NCI-H446 (cell line): ENCODE data around the gene TRPC1.
"Not testable (repeated sequence)": the region's sequence is repeated elsewhere in the genome, so short reads cannot be mapped to it uniquely, and the experiment has no call there.

Experiments used
- DNase-seq, 2 experiments: peaks; one replicate each; lab custom pipeline; 2025; lab: John Stamatoyannopoulos, UW

TRPC1 gene

GRCh38 chr3:142723968-142724681 is at the start of gene TRPC1:
Gene TRPC1 (plus strand): TSS chr3:142724034. CDS start chr3:142724560, 526 bp downstream.
- peak; percentile 76 to 92 for DNase-seq

GRCh38 chr3:142676151-142676550 is 47.7 kb upstream of the TRPC1 start:
- no peak for DNase-seq

DNA sequence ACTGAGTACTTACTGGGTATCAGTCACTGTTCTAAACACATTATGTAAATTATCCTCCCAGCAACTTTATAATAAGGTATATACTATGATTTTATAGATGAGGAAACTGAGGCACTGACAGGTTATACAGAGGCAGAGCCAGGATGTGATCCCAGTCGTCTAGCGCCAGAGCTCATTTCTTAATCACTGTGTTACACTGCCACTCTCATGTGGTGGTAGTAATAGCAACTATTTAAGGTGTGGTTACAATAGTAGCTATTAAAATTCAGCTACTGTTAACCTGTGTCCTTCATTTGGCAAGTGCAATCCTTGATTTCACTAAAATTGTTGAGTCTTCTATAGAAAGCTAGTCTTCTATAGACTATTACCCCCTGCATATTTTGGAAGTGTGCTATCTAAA is 43.1 kb upstream of the TRPC1 start:
- no peak for DNase-seq

DNA sequence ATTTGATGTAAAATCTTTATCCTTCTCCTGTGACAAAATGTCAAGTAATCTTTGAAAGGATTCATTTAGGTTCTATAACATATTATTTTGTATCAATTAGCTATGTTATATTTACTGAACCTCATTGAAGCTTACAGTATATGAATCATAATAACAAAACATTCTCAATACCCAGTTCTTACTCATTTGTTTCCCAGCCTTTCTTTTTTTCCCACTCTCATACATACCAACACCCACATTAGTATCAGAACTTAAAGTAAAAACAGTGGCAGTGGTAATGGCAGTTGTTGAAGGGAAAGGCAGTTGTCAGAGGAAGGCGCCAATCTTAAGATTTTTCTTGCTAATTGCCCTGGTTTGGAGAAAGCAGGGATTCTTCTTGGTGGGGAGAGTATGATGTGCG is 33.2 kb upstream of the TRPC1 start:
- DNase-seq, result no peak

DNA sequence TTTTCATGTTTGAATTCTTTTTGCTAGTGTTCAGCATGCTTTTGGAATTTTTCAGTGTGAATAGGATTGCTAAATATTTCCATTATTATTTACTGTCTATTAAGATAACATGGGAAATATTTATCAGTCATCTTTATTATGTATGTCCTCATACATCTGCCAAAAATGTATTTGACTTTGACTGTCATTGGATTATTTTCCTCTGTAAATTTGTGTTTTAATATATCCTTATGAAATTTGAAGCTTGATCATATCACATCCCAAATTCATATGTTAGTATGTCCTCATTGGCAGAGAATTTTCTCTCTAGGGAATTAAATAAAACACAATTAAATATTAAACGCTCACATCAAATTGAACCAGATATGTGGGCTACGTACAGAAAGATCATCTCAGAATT is 32.3 kb upstream of the TRPC1 start:
- DNase-seq, result no peak

DNA sequence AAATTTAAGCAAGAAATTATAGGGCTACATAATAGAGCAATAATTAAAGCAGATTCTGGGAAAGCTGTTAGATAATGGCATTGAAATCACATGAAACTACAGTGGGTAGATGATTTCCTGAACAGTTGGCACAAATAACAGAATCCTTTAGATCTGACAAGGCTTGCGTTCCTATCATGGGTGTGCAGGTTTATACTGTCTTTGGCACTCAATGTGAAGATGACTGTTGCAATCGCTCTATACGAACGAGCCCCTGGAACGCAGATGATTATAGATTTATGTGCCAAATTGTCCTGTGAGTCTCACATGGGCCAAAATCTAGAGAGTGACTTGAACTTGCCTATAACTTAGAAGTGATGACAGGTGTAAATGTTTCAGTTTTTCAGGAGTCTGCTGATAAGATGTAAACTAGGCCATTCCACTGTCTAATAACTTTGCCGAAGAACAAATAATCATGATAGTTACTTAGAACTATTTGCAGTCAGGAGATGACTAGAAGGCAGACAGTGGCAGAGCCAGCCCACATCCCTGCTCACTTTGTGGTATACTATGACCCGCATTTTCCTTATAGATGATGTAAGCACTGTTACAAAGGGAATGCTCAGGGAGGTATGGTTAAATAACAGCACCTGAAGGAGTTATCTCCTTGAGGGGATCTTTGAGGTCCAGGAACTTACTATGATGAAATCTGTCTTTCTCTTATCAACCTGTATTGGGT is 30.5 kb upstream of the TRPC1 start:
- DNase-seq, result no peak

- DNase-seq, result no peak
These were observed 29.6 kb upstream of the TRPC1 start for GRCh38 chr3:142694225-142694624.

DNA sequence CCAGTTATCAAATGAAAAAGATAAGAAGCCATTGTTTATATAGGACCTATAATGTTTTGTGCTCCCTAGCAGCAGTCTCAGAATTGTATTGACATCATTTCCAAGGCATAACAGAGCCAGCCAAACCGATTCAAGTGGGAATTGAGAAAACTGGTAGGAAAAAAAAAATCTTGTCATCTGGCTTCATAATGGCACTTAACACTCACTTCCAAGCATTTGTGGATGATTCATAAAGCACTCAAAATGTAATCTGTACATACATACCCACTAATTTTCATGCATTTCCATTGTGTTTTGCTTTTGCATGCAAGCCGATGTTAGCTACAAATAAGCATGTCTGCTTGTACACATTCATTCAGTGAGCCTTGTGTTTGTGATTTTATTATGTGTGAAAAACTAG is 18.6 kb upstream of the TRPC1 start:
- peak; percentile 17 to 57 for DNase-seq

- DNase-seq, result no peak
These were observed 17.3 kb upstream of the TRPC1 start for GRCh38 chr3:142706321-142707127.

DNA sequence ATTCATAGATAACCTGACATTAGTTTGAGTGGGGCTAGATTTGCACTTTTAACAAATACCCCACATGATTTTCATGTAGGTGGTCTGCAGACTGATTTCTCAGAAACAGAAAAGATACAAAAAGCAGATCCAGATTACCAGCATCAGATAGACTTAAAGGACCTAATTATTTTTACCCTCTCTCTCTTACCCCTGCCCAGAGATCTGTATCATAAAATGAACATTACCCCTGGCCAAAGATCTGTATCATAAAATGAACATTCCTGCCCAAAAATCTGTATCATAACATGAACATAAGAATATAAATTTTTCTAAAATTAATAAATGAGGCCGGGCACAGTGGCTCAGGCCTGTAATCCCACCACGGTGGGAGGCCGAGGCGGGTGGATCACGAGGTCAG is 14.6 kb upstream of the TRPC1 start:
- no peak for DNase-seq

- not testable (repeated sequence) for DNase-seq
These were observed 9.0 kb upstream of the TRPC1 start for GRCh38 chr3:142714882-142715281.

DNA sequence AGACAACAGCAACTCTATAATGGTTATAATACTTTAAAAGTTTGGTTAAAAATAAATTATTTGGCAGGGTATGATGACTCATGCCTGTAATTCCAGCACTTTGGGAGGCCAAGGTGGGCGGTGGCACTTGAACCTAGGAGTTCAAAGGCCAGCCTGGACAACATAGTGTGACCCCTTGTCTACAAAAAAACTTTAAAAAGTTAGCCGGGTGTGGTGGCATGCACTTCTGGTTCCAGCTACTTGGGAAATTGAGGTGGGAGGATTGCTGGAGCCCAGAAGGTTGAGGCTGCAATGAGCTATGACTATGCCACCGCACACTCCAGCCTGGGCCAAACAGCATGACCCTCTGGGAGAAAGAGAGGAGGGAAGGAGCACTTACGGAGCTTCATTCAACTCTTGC is 7.7 kb upstream of the TRPC1 start:
- DNase-seq, result no peak

DNA sequence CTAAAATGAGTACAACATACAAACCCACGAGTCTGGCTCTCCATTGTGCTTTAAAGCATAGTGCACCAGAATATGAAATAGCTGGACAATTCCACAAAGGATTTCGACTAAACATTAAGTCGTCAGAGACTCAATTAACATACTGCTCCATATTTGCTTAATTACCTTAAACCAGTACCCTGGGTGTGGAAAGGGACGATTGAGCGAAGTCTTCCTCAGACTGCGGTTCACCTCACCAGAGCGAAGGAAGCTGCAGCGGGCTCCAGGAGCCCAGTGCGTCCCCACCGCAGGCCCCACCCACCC is 218 bp upstream of the TRPC1 start:
- DNase-seq, result no peak

GRCh38 chr3:142724682-142725356 is 985 bp downstream of the TRPC1 start:
- DNase-seq, result peak in 1 of 2 experiments; percentile 52

GRCh38 chr3:142725357-142725739 is 1.5 kb downstream of the TRPC1 start:
- DNase-seq, result no peak

GRCh38 chr3:142726017-142726416 is 2.2 kb downstream of the TRPC1 start:
- DNase-seq, result no peak

DNA sequence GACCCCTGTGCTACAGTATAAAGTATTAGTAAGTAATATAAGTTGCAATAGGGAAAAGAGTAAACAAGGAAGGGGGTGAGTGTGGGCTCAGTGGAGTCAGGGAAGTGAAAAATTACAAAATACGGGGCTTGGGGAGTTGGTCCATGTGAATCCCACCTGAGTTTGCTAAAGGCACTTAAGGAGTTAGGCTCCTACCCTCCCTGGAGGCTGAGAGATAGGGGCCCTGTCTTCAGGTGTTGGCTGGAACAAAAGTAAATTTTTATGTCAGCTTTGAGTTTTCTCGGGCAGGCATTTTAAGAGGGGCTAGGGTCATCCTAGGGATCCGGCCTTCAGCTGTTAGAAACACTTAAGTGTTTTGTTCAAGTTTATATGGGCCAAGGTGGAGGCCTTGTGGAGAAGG is 8.2 kb downstream of the TRPC1 start:
- DNase-seq, result no peak

GRCh38 chr3:142734834-142735233 is 11.0 kb downstream of the TRPC1 start:
- no peak for DNase-seq

GRCh38 chr3:142735462-142735861 is 11.6 kb downstream of the TRPC1 start:
- DNase-seq, result no peak

DNA sequence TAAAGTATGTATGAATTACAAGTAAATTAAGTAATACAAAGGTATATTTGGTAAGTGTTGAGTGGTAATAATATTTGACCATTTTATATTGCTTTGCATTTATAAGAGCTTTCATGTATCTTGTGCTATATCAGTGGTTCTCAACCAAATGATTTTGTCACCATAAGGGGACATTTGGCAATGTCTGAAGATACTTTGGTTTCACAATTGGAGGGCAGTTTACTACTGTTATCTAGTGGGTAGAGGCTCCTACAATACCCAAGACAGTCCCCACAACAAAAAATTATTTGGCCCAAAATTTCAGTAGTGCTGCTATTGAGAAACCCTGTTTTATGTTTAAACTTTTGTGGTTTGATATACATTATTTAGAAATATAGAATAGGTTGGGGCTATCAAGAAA is 14.6 kb downstream of the TRPC1 start:
- no peak for DNase-seq

DNA sequence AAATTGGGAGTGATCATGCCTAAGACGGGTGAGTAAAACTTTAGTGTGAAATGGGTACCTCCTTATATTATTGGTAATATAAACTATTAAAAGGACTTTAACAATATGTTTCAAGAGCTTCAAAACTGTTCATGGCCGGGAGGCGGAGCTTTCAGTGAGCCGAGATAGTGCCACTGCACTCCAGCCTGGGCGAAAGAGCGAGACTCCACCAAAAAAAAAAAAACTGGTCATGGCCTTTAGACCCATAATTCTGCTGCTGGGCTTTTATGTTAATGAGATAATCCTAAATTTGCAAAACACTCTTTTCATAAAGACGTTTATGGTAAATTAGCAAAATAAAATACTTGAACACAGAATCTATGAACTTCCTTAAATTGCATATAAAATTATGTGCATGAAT is 22.8 kb downstream of the TRPC1 start:
- no peak for DNase-seq

DNA sequence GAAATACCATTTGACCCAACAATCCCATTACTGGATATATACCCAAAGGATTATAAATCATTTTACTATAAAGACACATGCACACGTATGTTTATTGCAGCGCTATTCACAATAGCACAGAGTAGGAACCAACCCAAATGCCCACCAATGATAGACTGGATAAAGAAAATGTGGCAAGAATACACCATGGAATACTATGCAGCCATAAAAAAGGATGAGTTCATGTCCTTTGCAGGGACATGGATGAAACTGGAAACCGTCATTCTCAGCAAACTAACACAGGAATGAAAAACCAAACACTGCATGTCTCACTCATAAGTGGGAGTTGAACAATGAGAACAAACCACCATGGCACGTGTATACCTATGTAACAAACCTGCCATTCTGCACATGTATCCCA is 26.7 kb downstream of the TRPC1 start:
- DNase-seq, result not testable (repeated sequence)
